SHP77 (cell line): Measurements from ENCODE around the gene HBG1.

ENCODE experiments used
- DNase-seq, 2 experiments: peaks; one replicate each; lab custom pipeline; 2025; lab: John Stamatoyannopoulos, UW

The HBG1 gene

DNA sequence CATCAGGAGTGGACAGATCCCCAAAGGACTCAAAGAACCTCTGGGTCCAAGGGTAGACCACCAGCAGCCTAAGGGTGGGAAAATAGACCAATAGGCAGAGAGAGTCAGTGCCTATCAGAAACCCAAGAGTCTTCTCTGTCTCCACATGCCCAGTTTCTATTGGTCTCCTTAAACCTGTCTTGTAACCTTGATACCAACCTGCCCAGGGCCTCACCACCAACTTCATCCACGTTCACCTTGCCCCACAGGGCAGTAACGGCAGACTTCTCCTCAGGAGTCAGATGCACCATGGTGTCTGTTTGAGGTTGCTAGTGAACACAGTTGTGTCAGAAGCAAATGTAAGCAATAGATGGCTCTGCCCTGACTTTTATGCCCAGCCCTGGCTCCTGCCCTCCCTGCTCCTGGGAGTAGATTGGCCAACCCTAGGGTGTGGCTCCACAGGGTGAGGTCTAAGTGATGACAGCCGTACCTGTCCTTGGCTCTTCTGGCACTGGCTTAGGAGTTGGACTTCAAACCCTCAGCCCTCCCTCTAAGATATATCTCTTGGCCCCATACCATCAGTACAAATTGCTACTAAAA lies 22.8 kb downstream of the HBG1 start, which contains the start of gene HBB:
Gene HBB (minus strand): TSS at position 340 of the 579 bp plus-strand sequence. CDS start 50 bp downstream, at position 290.
- DNase-seq, result no peak

DNA sequence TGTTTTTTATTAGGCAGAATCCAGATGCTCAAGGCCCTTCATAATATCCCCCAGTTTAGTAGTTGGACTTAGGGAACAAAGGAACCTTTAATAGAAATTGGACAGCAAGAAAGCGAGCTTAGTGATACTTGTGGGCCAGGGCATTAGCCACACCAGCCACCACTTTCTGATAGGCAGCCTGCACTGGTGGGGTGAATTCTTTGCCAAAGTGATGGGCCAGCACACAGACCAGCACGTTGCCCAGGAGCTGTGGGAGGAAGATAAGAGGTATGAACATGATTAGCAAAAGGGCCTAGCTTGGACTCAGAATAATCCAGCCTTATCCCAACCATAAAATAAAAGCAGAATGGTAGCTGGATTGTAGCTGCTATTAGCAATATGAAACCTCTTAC lies 24.2 kb downstream of the HBG1 start:
- no peak for DNase-seq

DNA sequence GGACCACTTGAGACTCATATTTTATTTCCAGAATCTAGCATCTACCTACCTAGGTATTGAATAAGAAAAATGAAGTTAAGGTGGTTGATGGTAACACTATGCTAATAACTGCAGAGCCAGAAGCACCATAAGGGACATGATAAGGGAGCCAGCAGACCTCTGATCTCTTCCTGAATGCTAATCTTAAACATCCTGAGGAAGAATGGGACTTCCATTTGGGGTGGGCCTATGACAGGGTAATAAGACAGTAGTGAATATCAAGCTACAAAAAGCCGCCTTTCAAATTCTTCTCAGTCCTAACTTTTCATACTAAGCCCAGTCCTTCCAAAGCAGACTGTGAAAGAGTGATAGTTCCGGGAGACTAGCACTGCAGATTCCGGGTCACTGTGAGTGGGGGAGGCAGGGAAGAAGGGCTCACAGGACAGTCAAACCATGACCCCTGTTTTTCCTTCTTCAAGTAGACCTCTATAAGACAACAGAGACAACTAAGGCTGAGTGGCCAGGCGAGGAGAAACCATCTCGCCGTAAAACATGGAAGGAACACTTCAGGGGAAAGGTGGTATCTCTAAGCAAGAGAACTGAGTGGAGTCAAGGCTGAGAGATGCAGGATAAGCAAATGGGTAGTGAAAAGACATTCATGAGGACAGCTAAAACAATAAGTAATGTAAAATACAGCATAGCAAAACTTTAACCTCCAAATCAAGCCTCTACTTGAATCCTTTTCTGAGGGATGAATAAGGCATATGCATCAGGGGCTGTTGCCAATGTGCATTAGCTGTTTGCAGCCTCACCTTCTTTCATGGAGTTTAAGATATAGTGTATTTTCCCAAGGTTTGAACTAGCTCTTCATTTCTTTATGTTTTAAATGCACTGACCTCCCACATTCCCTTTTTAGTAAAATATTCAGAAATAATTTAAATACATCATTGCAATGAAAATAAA lies 24.8 kb downstream of the HBG1 start:
- no peak for DNase-seq

DNA sequence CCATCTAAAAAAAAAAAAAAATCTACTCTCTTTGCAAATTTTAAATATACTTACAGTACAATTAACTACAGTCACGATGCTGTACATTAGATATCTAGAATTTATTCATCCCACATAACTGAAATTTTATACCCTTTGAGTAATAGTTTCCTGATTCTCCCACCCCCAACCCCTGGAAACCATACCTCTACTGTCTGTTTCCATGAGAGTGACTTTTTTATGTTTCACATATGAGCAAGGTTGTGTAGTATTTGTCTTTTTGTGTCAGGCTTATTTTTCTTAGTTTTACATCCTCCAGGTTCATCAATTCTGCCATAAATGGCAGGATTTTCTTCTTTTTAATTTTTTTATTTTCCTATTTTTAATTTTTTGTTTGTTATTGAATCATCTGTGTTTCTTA lies 26.0 kb downstream of the HBG1 start:
- no peak for DNase-seq

DNA sequence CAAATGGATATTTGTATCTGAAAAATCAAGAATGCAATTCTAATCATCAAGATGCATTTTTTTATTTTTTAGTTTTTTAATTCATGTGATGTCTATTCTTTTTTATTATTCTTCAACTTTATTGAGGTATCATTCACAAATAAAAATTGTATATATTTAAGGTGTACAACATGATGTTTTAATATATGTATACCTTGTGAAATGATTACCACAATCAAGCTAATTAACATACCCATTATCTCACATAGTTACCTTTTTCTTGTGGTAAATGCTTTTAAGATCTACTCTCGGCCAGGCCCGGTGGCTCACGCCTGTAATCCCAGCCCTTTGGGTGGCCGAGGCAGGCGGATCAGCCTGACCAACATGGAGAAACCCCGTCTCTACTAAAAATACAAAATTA lies 26.5 kb downstream of the HBG1 start:
- no peak for DNase-seq

DNA sequence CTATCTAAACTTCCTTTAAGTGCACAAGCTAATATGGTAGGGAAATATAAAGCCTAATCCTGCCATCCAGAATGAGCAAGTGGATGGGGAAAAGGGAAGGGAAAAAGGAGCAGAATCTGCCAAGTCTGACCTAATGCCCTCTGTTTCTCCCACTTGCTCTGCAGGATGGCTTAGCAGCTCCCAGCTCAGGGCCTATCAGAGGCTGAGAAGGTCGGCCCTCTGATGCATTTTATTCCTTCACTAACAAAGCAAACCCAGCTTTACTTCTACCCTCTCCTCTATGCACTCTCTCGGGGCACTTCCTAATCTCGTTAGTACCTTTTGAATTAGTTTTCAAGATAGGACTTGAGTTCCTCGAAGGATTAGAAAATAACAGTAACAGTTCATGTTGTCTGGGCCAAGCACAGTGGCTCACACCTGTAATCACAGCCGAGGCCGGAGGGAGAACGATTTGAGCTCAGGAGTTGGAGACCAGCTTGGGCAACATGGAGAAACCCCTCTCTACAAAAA lies 39.2 kb downstream of the HBG1 start:
- no peak for DNase-seq

DNA sequence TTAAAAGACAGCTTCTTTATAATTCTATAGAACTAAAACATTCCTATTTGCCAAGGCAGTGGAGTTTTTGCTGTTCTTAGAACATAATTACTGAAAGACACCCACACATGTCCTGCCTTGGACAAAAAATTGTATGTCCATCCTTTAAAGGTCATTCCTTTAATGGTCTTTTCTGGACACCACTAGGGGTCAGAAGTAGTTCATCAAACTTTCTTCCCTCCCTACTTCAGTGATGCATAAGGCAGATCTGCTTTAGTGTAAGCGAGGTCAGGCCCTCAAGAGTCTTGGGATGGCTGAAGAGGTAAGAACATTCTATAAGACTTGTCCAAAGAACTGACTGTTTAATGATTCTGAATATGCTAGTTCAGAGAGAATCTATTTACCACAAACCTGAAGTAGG lies 44.9 kb downstream of the HBG1 start:
- peak; percentile 4 to 7 for DNase-seq

DNA sequence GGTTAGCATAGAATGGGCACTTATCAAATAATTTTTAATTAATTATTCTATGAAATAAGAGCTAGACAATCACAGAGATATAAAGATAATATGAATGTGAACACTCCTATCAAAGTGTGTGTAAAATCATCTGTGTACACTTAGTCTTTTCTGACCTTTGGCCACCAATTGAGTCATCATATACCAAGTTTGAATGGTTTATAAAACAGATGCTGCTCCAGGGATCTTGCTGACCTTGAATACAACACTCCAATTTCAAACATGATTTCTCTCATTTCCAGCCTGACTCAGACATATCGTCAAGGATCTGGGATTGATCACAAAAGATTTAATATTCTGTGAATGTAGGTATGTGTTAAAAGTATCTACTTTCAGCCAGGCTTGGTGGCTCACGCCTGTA lies 46.3 kb downstream of the HBG1 start:
- no peak for DNase-seq

DNA sequence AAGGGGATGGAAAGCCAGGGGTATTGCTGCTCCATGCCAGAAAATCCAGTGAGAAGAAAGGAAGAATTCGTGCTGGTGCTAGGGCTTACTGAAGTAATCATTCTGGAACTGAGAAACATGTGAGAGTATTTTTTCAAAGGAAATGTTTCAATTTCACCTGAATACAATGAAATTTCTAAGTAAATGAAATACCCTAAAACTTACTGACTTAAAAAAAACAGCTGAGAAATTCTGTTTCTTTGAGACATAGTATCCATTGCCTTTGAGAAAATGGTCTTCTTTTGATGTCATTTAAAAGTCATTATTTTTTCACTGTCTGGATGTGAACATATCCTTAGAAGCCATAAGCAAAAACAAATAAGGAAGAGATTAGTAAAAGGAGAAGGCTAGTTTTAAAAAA lies 49.1 kb downstream of the HBG1 start, which contains the start of gene OR51V1:
Gene OR51V1 (minus strand): TSS at position 101 of the 400 bp plus-strand sequence. CDS start 0 bp downstream, at position 101.
- DNase-seq, result no peak

DNA sequence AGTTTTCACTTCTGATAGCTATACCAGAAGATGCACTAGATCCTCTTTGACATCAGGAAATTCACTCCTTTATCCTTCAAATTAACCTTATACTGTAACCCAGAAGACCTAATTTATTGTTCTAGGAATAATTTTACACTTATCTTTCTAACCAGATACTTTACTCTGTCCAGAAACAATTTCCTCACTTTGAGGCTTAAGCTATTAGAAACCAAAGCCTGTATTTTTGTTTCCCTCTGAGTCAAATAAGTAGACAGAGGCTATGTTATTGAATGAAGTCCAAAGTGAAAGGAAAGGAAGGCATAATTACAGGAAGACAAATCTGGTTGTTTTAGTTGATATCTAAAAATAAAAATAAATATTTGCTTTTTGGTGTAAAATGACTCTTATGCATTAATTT lies 51.4 kb downstream of the HBG1 start:
- DNase-seq, result no peak
